HG02610 (cell line): ENCODE results near the gene IPP.
"Not testable (repeated sequence)": the region's sequence is repeated elsewhere in the genome, so short reads cannot be mapped to it uniquely, and the experiment has no call there.

Experiments used
- ATAC-seq: cut with Tn5 transposase; IDR thresholded peaks from one replicate; pipeline ENCODE4 v1.9.1; 2021; ENCODE audit warnings: mild to moderate bottlenecking, moderate library complexity; ENCODE audit not compliant: unreplicated experiment

Gene IPP

GRCh38 chr1:45746922-45747321 lies 3.5 kb downstream of the IPP start:
- ATAC-seq: no peak

- not testable (repeated sequence) for ATAC-seq
Measured at GRCh38 chr1:45739641-45740156, 10.8 kb downstream of the IPP start.

GRCh38 chr1:45739137-45739536 lies 11.3 kb downstream of the IPP start:
- ATAC-seq: no peak

GRCh38 chr1:45730780-45731319 lies 19.6 kb downstream of the IPP start:
- ATAC-seq: no peak

- no peak for ATAC-seq
Measured at GRCh38 chr1:45730075-45730779, 20.2 kb downstream of the IPP start.

- not testable (repeated sequence) for ATAC-seq
Measured at GRCh38 chr1:45726007-45726406, 24.4 kb downstream of the IPP start.

- ATAC-seq: no peak
Measured at GRCh38 chr1:45723248-45723930, 27.1 kb downstream of the IPP start.

- ATAC-seq: no peak
Measured at GRCh38 chr1:45722809-45723208, 27.6 kb downstream of the IPP start.

GRCh38 chr1:45721207-45721606 lies 29.2 kb downstream of the IPP start:
- no peak for ATAC-seq

GRCh38 chr1:45718289-45718688 lies 32.2 kb downstream of the IPP start:
- no peak for ATAC-seq

- ATAC-seq: not testable (repeated sequence)
Measured at GRCh38 chr1:45717386-45717785, 33.1 kb downstream of the IPP start.

GRCh38 chr1:45716700-45717099 lies 33.8 kb downstream of the IPP start:
- no peak for ATAC-seq

- ATAC-seq: no peak
Measured at GRCh38 chr1:45713711-45714110, 36.7 kb downstream of the IPP start.

GRCh38 chr1:45704637-45705036 lies 45.8 kb downstream of the IPP start:
- no peak for ATAC-seq

- no peak for ATAC-seq
Measured at GRCh38 chr1:45694823-45695222, 55.6 kb downstream of the IPP start.

GRCh38 chr1:45693811-45694210 lies 56.6 kb downstream of the IPP start:
- not testable (repeated sequence) for ATAC-seq

- ATAC-seq: no peak
Measured at GRCh38 chr1:45687754-45688740, 62.4 kb downstream of the IPP start, which contains the start of gene TMEM69. TSS of gene TMEM69 (plus strand) at chr1:45688181. CDS start at chr1:45691069, 2,888 bp downstream.

GRCh38 chr1:45687014-45687753 lies 63.3 kb downstream of the IPP start:
- peak; percentile 85 for ATAC-seq

- peak; percentile 57 for ATAC-seq
Measured at GRCh38 chr1:45686288-45687013, 64.0 kb downstream of the IPP start, which contains the start of gene GPBP1L1. TSS of gene GPBP1L1 (minus strand) at chr1:45686533. CDS start at chr1:45659087, 27,446 bp downstream.
